A549 (cell line): ENCODE measurements around the gene VPS41.

Experiments
- CTCF ChIP-seq: fragments of >200 bp; sonication (Bioruptor Twin); formaldehyde crosslinking; IDR thresholded peaks from 3 replicates; pipeline ENCODE4 v1.5.1; 2016
- HOXA7 ChIP-seq: fragments of 250-450 bp; sonication (Bioruptor Pico); IDR thresholded peaks from 2 replicates; pipeline ENCODE4 v1.5.0; 2020; ENCODE audit warnings: mild to moderate bottlenecking, moderate library complexity
- RAD21 ChIP-seq, 2 experiments: fragments of >200 bp in 1 of 2; sonication (Bioruptor Twin) in 1 of 2; formaldehyde crosslinking in 1 of 2; IDR thresholded peaks in 1 of 2; conservative IDR thresholded peaks in 1 of 2; 2 replicates in 1 of 2; 3 replicates in 1 of 2; pipeline ENCODE4 v1.6.1; 2012 to 2018; ENCODE audit warnings: inconsistent platforms in 1 of 2

- TF ChIP-seq RAD21 (conservative IDR thresholded peaks at IDR 0.05 in 1 of 2, IDR thresholded peaks at IDR 0.05 in 1 of 2): no peak
- TF ChIP-seq HOXA7: no peak
- TF ChIP-seq CTCF: no peak
These were observed 230.3 kb downstream of the VPS41 start for GRCh38 chr7:38678698-38679054.
